Stimulated activated CD4-positive, alpha-beta T cell treated with anti-CD3 and anti-CD28 coated beads, TNF-alpha, amount 100 ng/mL, for 24 hours (primary cell): ENCODE measurements around the gene SUB1.

Source experiments
- DNase-seq, 3 experiments: peaks; one replicate each; pipeline ENCODE4 v3.0.0-alpha.2; 2020; ENCODE audit warnings: low read depth in 3 of 3

SUB1 gene

GRCh38 chr5:32642276-32643002 lies 57.1 kb downstream of the SUB1 start:
- DNase-seq: no peak

- DNase-seq: no peak
Observed at GRCh38 chr5:32645246-32645645, 59.9 kb downstream of the SUB1 start.

- DNase-seq: no peak
Observed at GRCh38 chr5:32646061-32646969, 61.0 kb downstream of the SUB1 start.

- no peak for DNase-seq
Observed at GRCh38 chr5:32651088-32651487, 65.7 kb downstream of the SUB1 start.

- DNase-seq: no peak
Observed at GRCh38 chr5:32651638-32652037, 66.3 kb downstream of the SUB1 start.
